ENCODE results near the gene OR5C1. TPM values are rescaled to one million over a fixed set of nuclear protein-coding genes. Genes with fewer than 3 reads are reported as not detected.

Gene OR5C1
- total and polyA plus RNA-seq, 2 of the 13 experiments (the other 11 are each of a cell fraction or from before 2014, with no cell fraction given), result not detected

DNA sequence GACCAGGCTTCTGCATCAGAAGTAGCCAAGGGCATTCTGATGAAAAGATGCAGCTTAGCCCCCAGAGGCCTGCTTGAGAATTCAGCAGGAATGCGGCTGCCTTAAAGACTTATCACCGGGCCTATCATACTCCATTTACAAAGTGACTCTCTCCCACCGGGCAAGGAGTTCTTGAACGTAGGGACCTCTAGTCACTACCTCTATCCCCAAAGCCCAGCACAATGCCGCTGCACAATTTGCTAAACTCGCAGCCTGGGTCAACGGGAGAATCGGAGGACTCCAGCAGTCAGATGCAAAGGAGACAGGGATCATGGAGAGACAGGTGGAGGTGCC lies 39.0 kb downstream of the OR5C1 start:
- intact Hi-C loops (cut with micrococcal nuclease; ENCODE audit: unreplicated experiment) (no loop called here), in situ Hi-C loops (cut with HindIII; ENCODE audit: extremely low pct_ligation_motif_present, low pct_unique_long_range_greater_than_20kb) (no loop called here)
- ChIA-PET POLR2A (interaction anchor here (1.0 to 1.3 kb wide), 2 partner anchors 8 to 77 kb away, joined by 3 to 4 read pairs; partner anchors contain the start of gene RC3H2), CTCF (ENCODE audit: low intra/inter-chr PET ratio, low total read pairs) (no interaction called here)
- peaks cover 33% of the 10 kb centered on the region for H3K79me2 ChIP-seq (ENCODE audit: insufficient read depth, low read length)
- TF ChIP-seq, protein P1, sequence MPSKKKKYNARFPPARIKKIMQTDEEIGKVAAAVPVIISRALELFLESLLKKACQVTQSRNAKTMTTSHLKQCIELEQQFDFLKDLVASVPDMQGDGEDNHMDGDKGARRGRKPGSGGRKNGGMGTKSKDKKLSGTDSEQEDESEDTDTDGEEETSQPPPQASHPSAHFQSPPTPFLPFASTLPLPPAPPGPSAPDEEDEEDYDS (CRISPR knock-in tag; IDR thresholded peaks at IDR 0.05), result no peak
- TF ChIP-seq ZNF883 (CRISPR knock-in tag; IDR thresholded peaks at IDR 0.05; ENCODE audit: not compliant biosample characterization) (no peak), ETV6 (CRISPR knock-in tag; conservative IDR thresholded peaks at IDR 0.05) (0 out of 2 replicates have a peak, but pooled peaks have one; percentile 31), RBFOX2 (IDR thresholded peaks at IDR 0.05; ENCODE audit: low read depth, low read length) (no peak), KAT7 (CRISPR knock-in tag; IDR thresholded peaks at IDR 0.05; ENCODE audit: borderline replicate concordance) (no peak), NFYB (CRISPR knock-in tag; IDR thresholded peaks at IDR 0.05) (no peak), ZNF839 (CRISPR knock-in tag; IDR thresholded peaks at IDR 0.05; ENCODE audit: borderline replicate concordance) (no peak), LCORL (IDR thresholded peaks at IDR 0.05) (no peak), LCORL (CRISPR knock-in tag; IDR thresholded peaks at IDR 0.05) (peak; percentile 53; the same call in 1 of the 2 replicates), ZNF720 (CRISPR knock-in tag; IDR thresholded peaks at IDR 0.05) (no peak), NRL (CRISPR knock-in tag; IDR thresholded peaks at IDR 0.05; ENCODE audit: borderline replicate concordance) (no peak), MXD4 (CRISPR knock-in tag; IDR thresholded peaks at IDR 0.05) (0 out of 2 replicates have a peak, but pooled peaks have one; percentile 12), ZNF879 (CRISPR knock-in tag; IDR thresholded peaks at IDR 0.05) (no peak), ATRX (CRISPR knock-in tag; IDR thresholded peaks at IDR 0.05; ENCODE audit: borderline replicate concordance) (no peak), ZFP41 (CRISPR knock-in tag; IDR thresholded peaks at IDR 0.05; ENCODE audit: borderline replicate concordance) (no peak), FOXM1 (CRISPR knock-in tag; IDR thresholded peaks at IDR 0.05) (no peak), RFX3 (CRISPR knock-in tag; IDR thresholded peaks at IDR 0.05) (no peak), ZNF772 (CRISPR knock-in tag; IDR thresholded peaks at IDR 0.05) (no peak)
- TF ChIP-seq, protein P2, sequence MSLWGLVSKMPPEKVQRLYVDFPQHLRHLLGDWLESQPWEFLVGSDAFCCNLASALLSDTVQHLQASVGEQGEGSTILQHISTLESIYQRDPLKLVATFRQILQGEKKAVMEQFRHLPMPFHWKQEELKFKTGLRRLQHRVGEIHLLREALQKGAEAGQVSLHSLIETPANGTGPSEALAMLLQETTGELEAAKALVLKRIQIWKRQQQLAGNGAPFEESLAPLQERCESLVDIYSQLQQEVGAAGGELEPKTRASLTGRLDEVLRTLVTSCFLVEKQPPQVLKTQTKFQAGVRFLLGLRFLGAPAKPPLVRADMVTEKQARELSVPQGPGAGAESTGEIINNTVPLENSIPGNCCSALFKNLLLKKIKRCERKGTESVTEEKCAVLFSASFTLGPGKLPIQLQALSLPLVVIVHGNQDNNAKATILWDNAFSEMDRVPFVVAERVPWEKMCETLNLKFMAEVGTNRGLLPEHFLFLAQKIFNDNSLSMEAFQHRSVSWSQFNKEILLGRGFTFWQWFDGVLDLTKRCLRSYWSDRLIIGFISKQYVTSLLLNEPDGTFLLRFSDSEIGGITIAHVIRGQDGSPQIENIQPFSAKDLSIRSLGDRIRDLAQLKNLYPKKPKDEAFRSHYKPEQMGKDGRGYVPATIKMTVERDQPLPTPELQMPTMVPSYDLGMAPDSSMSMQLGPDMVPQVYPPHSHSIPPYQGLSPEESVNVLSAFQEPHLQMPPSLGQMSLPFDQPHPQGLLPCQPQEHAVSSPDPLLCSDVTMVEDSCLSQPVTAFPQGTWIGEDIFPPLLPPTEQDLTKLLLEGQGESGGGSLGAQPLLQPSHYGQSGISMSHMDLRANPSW (CRISPR knock-in tag; IDR thresholded peaks at IDR 0.05; ENCODE audit: borderline replicate concordance), result no peak
- TF ChIP-seq, protein P3, sequence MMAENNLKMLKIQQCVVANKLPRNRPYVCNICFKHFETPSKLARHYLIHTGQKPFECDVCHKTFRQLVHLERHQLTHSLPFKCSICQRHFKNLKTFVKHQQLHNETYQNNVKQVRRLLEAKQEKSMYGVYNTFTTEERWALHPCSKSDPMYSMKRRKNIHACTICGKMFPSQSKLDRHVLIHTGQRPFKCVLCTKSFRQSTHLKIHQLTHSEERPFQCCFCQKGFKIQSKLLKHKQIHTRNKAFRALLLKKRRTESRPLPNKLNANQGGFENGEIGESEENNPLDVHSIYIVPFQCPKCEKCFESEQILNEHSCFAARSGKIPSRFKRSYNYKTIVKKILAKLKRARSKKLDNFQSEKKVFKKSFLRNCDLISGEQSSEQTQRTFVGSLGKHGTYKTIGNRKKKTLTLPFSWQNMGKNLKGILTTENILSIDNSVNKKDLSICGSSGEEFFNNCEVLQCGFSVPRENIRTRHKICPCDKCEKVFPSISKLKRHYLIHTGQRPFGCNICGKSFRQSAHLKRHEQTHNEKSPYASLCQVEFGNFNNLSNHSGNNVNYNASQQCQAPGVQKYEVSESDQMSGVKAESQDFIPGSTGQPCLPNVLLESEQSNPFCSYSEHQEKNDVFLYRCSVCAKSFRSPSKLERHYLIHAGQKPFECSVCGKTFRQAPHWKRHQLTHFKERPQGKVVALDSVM (CRISPR knock-in tag; IDR thresholded peaks at IDR 0.05), result 0 out of 2 replicates have a peak, but pooled peaks have one; percentile 9
- peak; percentile 57 for ATAC-seq
- peak overlapping the region; percentile 76 for H3K27ac ChIP-seq (ENCODE audit: extremely low read length, insufficient read depth, low read length)
- H3K36me3 ChIP-seq (replicated peaks in 1 of 2; ENCODE audit: control insufficient read depth in 1 of 2, insufficient read depth in 2 of 2, low read length in 2 of 2), result peaks cover 3 to 18% of the 10 kb centered on the region in 2 experiments; a peak in 4 of 5 replicates
- no TSS peak for BruUV-seq (replicated peaks)
- peaks cover 3% of the 10 kb centered on the region for H4K20me1 ChIP-seq (ENCODE audit: insufficient read depth, low read length)
- H2AFZ ChIP-seq (ENCODE audit: low read length), result peak overlapping the region; percentile 54
- no peak for FAIRE-seq
- H3K27me3 ChIP-seq (ENCODE audit: control insufficient read depth in 1 of 2, insufficient read depth in 2 of 2, low read length in 2 of 2), result no peaks in the 10 kb centered on the region; a peak in 1 of 5 replicates
- DNase-seq (ENCODE audit: low spot score), result no peak
- H3K9me3 ChIP-seq (ENCODE audit: low read length), result no peaks in the 10 kb centered on the region
- peak overlapping the region; percentile 79 to 99 (median 96) for H3K4me3 ChIP-seq (replicated peaks in 1 of 3; ENCODE audit: insufficient read depth in 1 of 3, low read depth in 2 of 3, low read length in 3 of 3)
- 0% methylated on average over 3 of the region's 8 CpGs for WGBS (ENCODE audit: low lambda C conversion rate)
- H3K4me1 ChIP-seq (ENCODE audit: insufficient read depth, low read length), result peaks cover 36% of the 10 kb centered on the region
- H3K4me2 ChIP-seq (ENCODE audit: low read depth, low read length), result peak overlapping the region; percentile 80
- H3K9ac ChIP-seq (ENCODE audit: insufficient read depth, low read depth, low read length), result peak overlapping the region; percentile 81
